A549 treated with CORT108297 at 1 μM for 4 hours (cell line): ENCODE results near the gene ANO2. TPM values are rescaled to one million over a fixed set of nuclear protein-coding genes. Genes with fewer than 3 reads are reported as not detected.

Experiments used
- total RNA-seq: library from RNA; stranded (reverse); fragments of 200-300 nt; extraction: Qiagen RNA extraction; gene quantifications from 5 replicates; pipeline ENCODE4 v1.2.3, GENCODE V29; 2022

The ANO2 gene
- total RNA-seq = 0.04 to 0.10 TPM (median 0.07 TPM) in 3 of 5 replicates, not detected in the others

GRCh38 chr12:5945071-5946008 is at the start of gene ANO2:
ANO2 (minus strand) TSS chr12:5945259; CDS start chr12:5945217, 42 bp downstream.

Other genes with a start within 250 kb of the ANO2 start
- gene VWF, start 179.4 kb upstream of the ANO2 start, total RNA-seq = 0.08 to 0.29 TPM (median 0.13 TPM) in 5 replicates